ENCODE results near the gene TRIM67. TPM values are rescaled to one million over a fixed set of nuclear protein-coding genes. Genes with fewer than 3 reads are reported as not detected.

TRIM67 gene
- total and polyA plus RNA-seq, 9 of the 15 experiments (the other 6 are each of a cell fraction or from before 2014, with no cell fraction given) = 0.04 to 0.60 (median 0.31) TPM

DNA sequence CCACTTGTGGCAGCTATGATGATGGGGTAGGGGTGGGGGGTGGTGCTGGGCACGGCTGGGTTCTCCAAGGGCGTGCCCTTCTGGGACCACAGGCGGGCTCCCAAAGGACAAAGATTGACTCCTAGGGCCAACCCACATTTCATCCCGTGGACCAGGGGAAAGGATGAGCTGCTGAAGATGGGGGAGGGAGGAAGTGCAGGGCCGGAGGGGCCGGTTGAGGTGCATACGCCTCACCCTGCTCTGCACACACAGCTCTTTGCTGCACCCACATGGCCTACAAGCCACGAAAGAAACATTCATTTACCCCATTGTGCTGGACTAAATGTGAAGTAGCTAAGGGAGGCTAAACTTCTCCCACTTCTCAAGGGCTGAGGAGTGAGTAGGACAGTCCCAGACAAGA is 45.0 kb downstream of the TRIM67 start (continued):
- peak; percentile 79; the same call in 1 of the 2 replicates for TF ChIP-seq SPI1 (IDR thresholded peaks at IDR 0.05; ENCODE audit: borderline replicate concordance, low read depth, low read length)
- no peak for TF ChIP-seq ZNF23 (CRISPR knock-in tag; IDR thresholded peaks at IDR 0.05)
- TF ChIP-seq, protein P1, sequence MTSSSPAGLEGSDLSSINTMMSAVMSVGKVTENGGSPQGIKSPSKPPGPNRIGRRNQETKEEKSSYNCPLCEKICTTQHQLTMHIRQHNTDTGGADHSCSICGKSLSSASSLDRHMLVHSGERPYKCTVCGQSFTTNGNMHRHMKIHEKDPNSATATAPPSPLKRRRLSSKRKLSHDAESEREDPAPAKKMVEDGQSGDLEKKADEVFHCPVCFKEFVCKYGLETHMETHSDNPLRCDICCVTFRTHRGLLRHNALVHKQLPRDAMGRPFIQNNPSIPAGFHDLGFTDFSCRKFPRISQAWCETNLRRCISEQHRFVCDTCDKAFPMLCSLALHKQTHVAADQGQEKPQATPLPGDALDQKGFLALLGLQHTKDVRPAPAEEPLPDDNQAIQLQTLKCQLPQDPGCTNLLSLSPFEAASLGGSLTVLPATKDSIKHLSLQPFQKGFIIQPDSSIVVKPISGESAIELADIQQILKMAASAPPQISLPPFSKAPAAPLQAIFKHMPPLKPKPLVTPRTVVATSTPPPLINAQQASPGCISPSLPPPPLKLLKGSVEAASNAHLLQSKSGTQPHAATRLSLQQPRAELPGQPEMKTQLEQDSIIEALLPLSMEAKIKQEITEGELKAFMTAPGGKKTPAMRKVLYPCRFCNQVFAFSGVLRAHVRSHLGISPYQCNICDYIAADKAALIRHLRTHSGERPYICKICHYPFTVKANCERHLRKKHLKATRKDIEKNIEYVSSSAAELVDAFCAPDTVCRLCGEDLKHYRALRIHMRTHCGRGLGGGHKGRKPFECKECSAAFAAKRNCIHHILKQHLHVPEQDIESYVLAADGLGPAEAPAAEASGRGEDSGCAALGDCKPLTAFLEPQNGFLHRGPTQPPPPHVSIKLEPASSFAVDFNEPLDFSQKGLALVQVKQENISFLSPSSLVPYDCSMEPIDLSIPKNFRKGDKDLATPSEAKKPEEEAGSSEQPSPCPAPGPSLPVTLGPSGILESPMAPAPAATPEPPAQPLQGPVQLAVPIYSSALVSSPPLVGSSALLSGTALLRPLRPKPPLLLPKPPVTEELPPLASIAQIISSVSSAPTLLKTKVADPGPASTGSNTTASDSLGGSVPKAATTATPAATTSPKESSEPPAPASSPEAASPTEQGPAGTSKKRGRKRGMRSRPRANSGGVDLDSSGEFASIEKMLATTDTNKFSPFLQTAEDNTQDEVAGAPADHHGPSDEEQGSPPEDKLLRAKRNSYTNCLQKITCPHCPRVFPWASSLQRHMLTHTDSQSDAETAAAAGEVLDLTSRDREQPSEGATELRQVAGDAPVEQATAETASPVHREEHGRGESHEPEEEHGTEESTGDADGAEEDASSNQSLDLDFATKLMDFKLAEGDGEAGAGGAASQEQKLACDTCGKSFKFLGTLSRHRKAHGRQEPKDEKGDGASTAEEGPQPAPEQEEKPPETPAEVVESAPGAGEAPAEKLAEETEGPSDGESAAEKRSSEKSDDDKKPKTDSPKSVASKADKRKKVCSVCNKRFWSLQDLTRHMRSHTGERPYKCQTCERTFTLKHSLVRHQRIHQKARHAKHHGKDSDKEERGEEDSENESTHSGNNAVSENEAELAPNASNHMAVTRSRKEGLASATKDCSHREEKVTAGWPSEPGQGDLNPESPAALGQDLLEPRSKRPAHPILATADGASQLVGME (CRISPR knock-in tag; IDR thresholded peaks at IDR 0.05) = peak; percentile 52; the same call in 1 of the 2 replicates
- TF ChIP-seq, protein P2, sequence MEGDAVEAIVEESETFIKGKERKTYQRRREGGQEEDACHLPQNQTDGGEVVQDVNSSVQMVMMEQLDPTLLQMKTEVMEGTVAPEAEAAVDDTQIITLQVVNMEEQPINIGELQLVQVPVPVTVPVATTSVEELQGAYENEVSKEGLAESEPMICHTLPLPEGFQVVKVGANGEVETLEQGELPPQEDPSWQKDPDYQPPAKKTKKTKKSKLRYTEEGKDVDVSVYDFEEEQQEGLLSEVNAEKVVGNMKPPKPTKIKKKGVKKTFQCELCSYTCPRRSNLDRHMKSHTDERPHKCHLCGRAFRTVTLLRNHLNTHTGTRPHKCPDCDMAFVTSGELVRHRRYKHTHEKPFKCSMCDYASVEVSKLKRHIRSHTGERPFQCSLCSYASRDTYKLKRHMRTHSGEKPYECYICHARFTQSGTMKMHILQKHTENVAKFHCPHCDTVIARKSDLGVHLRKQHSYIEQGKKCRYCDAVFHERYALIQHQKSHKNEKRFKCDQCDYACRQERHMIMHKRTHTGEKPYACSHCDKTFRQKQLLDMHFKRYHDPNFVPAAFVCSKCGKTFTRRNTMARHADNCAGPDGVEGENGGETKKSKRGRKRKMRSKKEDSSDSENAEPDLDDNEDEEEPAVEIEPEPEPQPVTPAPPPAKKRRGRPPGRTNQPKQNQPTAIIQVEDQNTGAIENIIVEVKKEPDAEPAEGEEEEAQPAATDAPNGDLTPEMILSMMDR (IDR thresholded peaks at IDR 0.05 in 2 of 3, conservative IDR thresholded peaks at IDR 0.05 in 1 of 3; ENCODE audit: insufficient read depth in 2 of 3, low read depth in 1 of 3, low read length in 3 of 3) = peak; percentile 46 to 76 (median 63)
- 0 out of 2 replicates have a peak, but pooled peaks have one; percentile 23 for TF ChIP-seq CC2D1A (IDR thresholded peaks at IDR 0.05)
- TF ChIP-seq, protein P3, sequence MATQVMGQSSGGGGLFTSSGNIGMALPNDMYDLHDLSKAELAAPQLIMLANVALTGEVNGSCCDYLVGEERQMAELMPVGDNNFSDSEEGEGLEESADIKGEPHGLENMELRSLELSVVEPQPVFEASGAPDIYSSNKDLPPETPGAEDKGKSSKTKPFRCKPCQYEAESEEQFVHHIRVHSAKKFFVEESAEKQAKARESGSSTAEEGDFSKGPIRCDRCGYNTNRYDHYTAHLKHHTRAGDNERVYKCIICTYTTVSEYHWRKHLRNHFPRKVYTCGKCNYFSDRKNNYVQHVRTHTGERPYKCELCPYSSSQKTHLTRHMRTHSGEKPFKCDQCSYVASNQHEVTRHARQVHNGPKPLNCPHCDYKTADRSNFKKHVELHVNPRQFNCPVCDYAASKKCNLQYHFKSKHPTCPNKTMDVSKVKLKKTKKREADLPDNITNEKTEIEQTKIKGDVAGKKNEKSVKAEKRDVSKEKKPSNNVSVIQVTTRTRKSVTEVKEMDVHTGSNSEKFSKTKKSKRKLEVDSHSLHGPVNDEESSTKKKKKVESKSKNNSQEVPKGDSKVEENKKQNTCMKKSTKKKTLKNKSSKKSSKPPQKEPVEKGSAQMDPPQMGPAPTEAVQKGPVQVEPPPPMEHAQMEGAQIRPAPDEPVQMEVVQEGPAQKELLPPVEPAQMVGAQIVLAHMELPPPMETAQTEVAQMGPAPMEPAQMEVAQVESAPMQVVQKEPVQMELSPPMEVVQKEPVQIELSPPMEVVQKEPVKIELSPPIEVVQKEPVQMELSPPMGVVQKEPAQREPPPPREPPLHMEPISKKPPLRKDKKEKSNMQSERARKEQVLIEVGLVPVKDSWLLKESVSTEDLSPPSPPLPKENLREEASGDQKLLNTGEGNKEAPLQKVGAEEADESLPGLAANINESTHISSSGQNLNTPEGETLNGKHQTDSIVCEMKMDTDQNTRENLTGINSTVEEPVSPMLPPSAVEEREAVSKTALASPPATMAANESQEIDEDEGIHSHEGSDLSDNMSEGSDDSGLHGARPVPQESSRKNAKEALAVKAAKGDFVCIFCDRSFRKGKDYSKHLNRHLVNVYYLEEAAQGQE (IDR thresholded peaks at IDR 0.05; ENCODE audit: borderline replicate concordance) = peak; percentile 89
- TF ChIP-seq, protein P3 (CRISPR knock-in tag; IDR thresholded peaks at IDR 0.05; ENCODE audit: low read depth) = no peak
- TF ChIP-seq SMC3 (conservative IDR thresholded peaks at IDR 0.05; ENCODE audit: insufficient read depth, low read depth, low read length) = peak; percentile 70
- peak; percentile 84 to 93 for TF ChIP-seq RAD21 (CRISPR knock-in tag; conservative IDR thresholded peaks at IDR 0.05 in 1 of 2, IDR thresholded peaks at IDR 0.05 in 1 of 2)
- 0 out of 4 replicates have a peak, but pooled peaks of 1 of the 2 experiments have one; percentile 17 for TF ChIP-seq RCOR1 (IDR thresholded peaks at IDR 0.05; ENCODE audit: borderline replicate concordance in 1 of 2, low read depth in 2 of 2, low read length in 2 of 2)
- TF ChIP-seq IFI16 (CRISPR knock-in tag; IDR thresholded peaks at IDR 0.05) = no peak
- TF ChIP-seq STAG1 (CRISPR knock-in tag; IDR thresholded peaks at IDR 0.05; ENCODE audit: borderline replicate concordance) = peak; percentile 47; the same call in 1 of the 2 replicates

All from K562 (cell line).